Measurements from ENCODE around the gene BMAL1.

- TF ChIP-seq POLR2A (IDR thresholded peaks at IDR 0.05; ENCODE audit: low read depth, low read length) = no peak
- TF ChIP-seq POLR2AphosphoS5 (IDR thresholded peaks at IDR 0.05; ENCODE audit: low read depth, low read length) = no peak
- no peak for TF ChIP-seq POU2F2 (IDR thresholded peaks at IDR 0.05; ENCODE audit: low read depth, low read length)
These were observed 17.4 kb downstream of the BMAL1 start for GRCh38 chr11:13294771-13295579.

Data from GM12891 (cell line).